ENCODE data around the gene SCLY. TPM values are rescaled to one million over a fixed set of nuclear protein-coding genes. Genes with fewer than 3 reads are reported as not detected.
A peak's percentile ranks its signal among the peaks of the same experiment; 100 is the strongest.

SCLY gene
- 12.6 and 18.6 TPM in 2 replicates for total RNA-seq

GRCh38 chr2:238060542-238061314, at the start of gene SCLY:
SCLY (plus strand) TSS chr2:238061001; CDS start chr2:238061055, 54 bp downstream.
- no peak for TF ChIP-seq CTCF (IDR thresholded peaks at IDR 0.05; ENCODE audit: insufficient read depth, low read depth, low read length)
- DNase-seq (ENCODE audit: low read depth), result peak; percentile 98
- peak within 1 kb of the TSS; percentile 90 for H3K4me3 ChIP-seq (ENCODE audit: low read depth, low read length)

GRCh38 chr2:238013806-238014205, 47.0 kb upstream of the SCLY start:
- TF ChIP-seq CTCF (IDR thresholded peaks at IDR 0.05; ENCODE audit: insufficient read depth, low read depth, low read length), result no peak
- H3K4me3 ChIP-seq (ENCODE audit: low read depth, low read length), result no peak overlapping the region
- no peak for DNase-seq (ENCODE audit: low read depth)

- DNase-seq (ENCODE audit: low read depth), result no peak
- peak; percentile 27 for TF ChIP-seq CTCF (IDR thresholded peaks at IDR 0.05; ENCODE audit: insufficient read depth, low read depth, low read length)
Measured at GRCh38 chr2:238015705-238016104, 45.1 kb upstream of the SCLY start.

GRCh38 chr2:238016526-238016925, 44.3 kb upstream of the SCLY start:
- DNase-seq (ENCODE audit: low read depth), result no peak
- no peak for TF ChIP-seq CTCF (IDR thresholded peaks at IDR 0.05; ENCODE audit: insufficient read depth, low read depth, low read length)
- H3K4me3 ChIP-seq (ENCODE audit: low read depth, low read length), result no peak overlapping the region

More at GRCh38 chr2:238015705-238016104, 45.1 kb upstream of the SCLY start:
- H3K4me3 ChIP-seq (ENCODE audit: low read depth, low read length), result no peak overlapping the region

GRCh38 chr2:238019962-238020361, 40.8 kb upstream of the SCLY start:
- no peak for DNase-seq (ENCODE audit: low read depth)
- no peak for TF ChIP-seq CTCF (IDR thresholded peaks at IDR 0.05; ENCODE audit: insufficient read depth, low read depth, low read length)
- H3K4me3 ChIP-seq (ENCODE audit: low read depth, low read length), result no peak overlapping the region

GRCh38 chr2:238020816-238021215, 40.0 kb upstream of the SCLY start:
- no peak for DNase-seq (ENCODE audit: low read depth)
- TF ChIP-seq CTCF (IDR thresholded peaks at IDR 0.05; ENCODE audit: insufficient read depth, low read depth, low read length), result no peak
- no peak overlapping the region for H3K4me3 ChIP-seq (ENCODE audit: low read depth, low read length)

Data from fibroblast of villous mesenchyme (primary cell).